SK-N-SH (cell line): ENCODE data around the gene RBM24. TPM values are rescaled to one million over a fixed set of nuclear protein-coding genes. Genes with fewer than 3 reads are reported as not detected.

Source experiments
- CTCF ChIA-PET: fragments of 300-600, 350-600 bp; formaldehyde crosslinking; extraction: SDS; loops from one replicate; lab custom pipeline; 2021; lab: Yijun Ruan, JAX
- POLR2A ChIA-PET: fragments of 350-600 bp; sonication (Branson Sonifier 250); formaldehyde crosslinking; extraction: SDS; loops from one replicate; lab custom pipeline; 2020; ENCODE audit warnings: antibody characterized with exemption, inconsistent platforms; lab: Yijun Ruan, JAX
- DNase-seq: peaks from one replicate; pipeline ENCODE4 v3.0.0; 2012
- H2AFZ ChIP-seq: fragments of 200-600 bp; sonication (generic); 2 replicates; pipeline ENCODE4 v1.8.1; 2016; ENCODE audit warnings: antibody characterized with exemption, mild to moderate bottlenecking, low read depth
- H3F3A ChIP-seq: fragments of 200-600 bp; sonication (generic); replicated peaks from 2 replicates; pipeline ENCODE3; 2016; ENCODE audit warnings: antibody characterized with exemption, mild to moderate bottlenecking; ENCODE audit not compliant: insufficient read depth
- H3K27ac ChIP-seq, 2 experiments: fragments of 200-500 bp in 1 of 2; fragments of 200-600 bp in 1 of 2; sonication (Bioruptor generic) in 1 of 2; sonication (generic), shearing (Covaris generic) in 1 of 2; 2 replicates each; pipeline versions ENCODE4 v1.5.1 to v1.6.1; 2014 to 2016; ENCODE audit warnings: low read depth in 2 of 2, inconsistent platforms in 1 of 2, low read length in 1 of 2, mild to moderate bottlenecking in 1 of 2, mixed read lengths in 1 of 2
- H3K27me3 ChIP-seq: fragments of 200-600 bp; sonication (generic), shearing (Covaris generic); 2 replicates; pipeline ENCODE4 v1.6.1; 2016; ENCODE audit warnings: mixed run types; ENCODE audit not compliant: insufficient read depth
- H3K36me3 ChIP-seq, 2 experiments: fragments of 200-500 bp in 1 of 2; fragments of 200-600 bp in 1 of 2; sonication (Bioruptor generic) in 1 of 2; sonication (generic) in 1 of 2; replicated peaks in 1 of 2; 2 replicates each; pipeline versions ENCODE3 to v1.5.1; 2014 to 2016; ENCODE audit warnings: low read length in 1 of 2, mild to moderate bottlenecking in 1 of 2; ENCODE audit not compliant: insufficient read depth in 2 of 2, control insufficient read depth in 1 of 2
- H3K4me1 ChIP-seq, 2 experiments: fragments of 200-500 bp in 1 of 2; fragments of 200-600 bp in 1 of 2; sonication (Bioruptor generic) in 1 of 2; sonication (generic), shearing (Covaris generic) in 1 of 2; 2 replicates each; pipeline versions ENCODE4 v1.5.1 to v1.6.1; 2014 to 2016; ENCODE audit warnings: low read depth in 1 of 2, low read length in 1 of 2, mixed run types in 1 of 2; ENCODE audit not compliant: insufficient read depth in 2 of 2, control insufficient read depth in 1 of 2
- H3K4me2 ChIP-seq: fragments of 200-600 bp; sonication (generic), shearing (Covaris generic); 2 replicates; pipeline ENCODE4 v1.6.1; 2017; ENCODE audit warnings: mixed run types
- H3K4me3 ChIP-seq, 2 experiments: fragments of 200-500 bp in 1 of 2; fragments of 200-600 bp in 1 of 2; sonication (Bioruptor generic) in 1 of 2; sonication (generic), shearing (Covaris generic) in 1 of 2; 2 replicates each; pipeline versions ENCODE4 v1.5.1 to v1.8.1; 2014 to 2016; ENCODE audit warnings: low read depth in 2 of 2, inconsistent platforms in 1 of 2, low read length in 1 of 2, mild to moderate bottlenecking in 1 of 2, mixed read lengths in 1 of 2, moderate library complexity in 1 of 2
- H3K79me2 ChIP-seq: fragments of 200-600 bp; sonication (generic); 2 replicates; pipeline ENCODE4 v1.8.1; 2017; ENCODE audit warnings: mild to moderate bottlenecking; ENCODE audit not compliant: insufficient read depth
- H3K9ac ChIP-seq: fragments of 200-600 bp; sonication (generic); 2 replicates; pipeline ENCODE4 v1.6.1; 2017; ENCODE audit warnings: mixed run types
- H3K9me2 ChIP-seq: fragments of 200-600 bp; sonication (generic); 2 replicates; pipeline ENCODE4 v1.6.1; 2017; ENCODE audit warnings: mixed run types
- H3K9me3 ChIP-seq: fragments of 200-600 bp; sonication (generic); 2 replicates; pipeline ENCODE4 v1.6.1; 2017; ENCODE audit warnings: mixed run types, mild to moderate bottlenecking, moderate library complexity
- H4K20me1 ChIP-seq: fragments of 200-600 bp; sonication (generic); 2 replicates; pipeline ENCODE4 v1.6.1; 2017; ENCODE audit warnings: mild to moderate bottlenecking, mixed run types; ENCODE audit not compliant: insufficient read depth
- FOXJ3 ChIP-seq: sonication (generic); formaldehyde crosslinking; IDR thresholded peaks from 2 replicates; pipeline ENCODE4 v1.5.1; 2020; ENCODE audit warnings: mild to moderate bottlenecking, missing genetic modification reagents
- GABPA ChIP-seq: IDR thresholded peaks from 2 replicates; pipeline ENCODE4 v1.4.0; 2012; ENCODE audit warnings: low read depth, mild to moderate bottlenecking
- RAD21 ChIP-seq: IDR thresholded peaks from 2 replicates; pipeline ENCODE4 v1.6.1; 2012; ENCODE audit warnings: mild to moderate bottlenecking, low read length
- RCOR1 ChIP-seq: fragments of 150-350 bp; IDR thresholded peaks from 2 replicates; pipeline ENCODE4 v1.6.1; 2017; ENCODE audit warnings: antibody characterized with exemption, low read length
- RXRA ChIP-seq: IDR thresholded peaks from 2 replicates; pipeline ENCODE4 v1.4.0; 2012; ENCODE audit warnings: low read depth, mild to moderate bottlenecking, borderline replicate concordance
- TCF12 ChIP-seq: IDR thresholded peaks from 2 replicates; pipeline ENCODE4 v1.4.0; 2012
- WGBS: methylation state at CpG from one replicate; pipeline ENCODE4 v1.1.6; 2017; ENCODE audit warnings: low lambda C conversion rate; 5-methylcytosine and 5-hydroxymethylcytosine counted together
- polyA plus RNA-seq, 3 experiments: library from polyadenylated mRNA; depleted of rRNA; stranded (reverse); fragments of >200 nt; gene quantifications; 2 replicates each; pipeline ENCODE4 v1.2.3, GENCODE V29; 2012
- TF ChIP-seq, protein P1 (sequence below): fragments of 200-600 bp; sonication (generic); IDR thresholded peaks from 2 replicates; pipeline ENCODE4 v1.6.1; 2017; ENCODE audit warnings: antibody characterized with exemption, mild to moderate bottlenecking, moderate library complexity
- TF ChIP-seq, protein P2 (sequence below): IDR thresholded peaks from 2 replicates; pipeline ENCODE4 v1.4.0; 2012; ENCODE audit warnings: low read depth
- TF ChIP-seq, protein P3 (sequence below): fragments of 150-350 bp; IDR thresholded peaks from 2 replicates; pipeline ENCODE4 v1.6.1; 2017; ENCODE audit warnings: antibody characterized with exemption, low read length, low read depth, borderline replicate concordance
- TF ChIP-seq, protein P4 (sequence below): IDR thresholded peaks from 2 replicates; pipeline ENCODE4 v1.6.1; 2012; ENCODE audit warnings: mild to moderate bottlenecking, low read depth, low read length, moderate library complexity

RBM24 gene
- polyA plus RNA-seq, 1 of the 3 experiments (the other 2 are of a cell fraction) = 0.20 TPM

DNA sequence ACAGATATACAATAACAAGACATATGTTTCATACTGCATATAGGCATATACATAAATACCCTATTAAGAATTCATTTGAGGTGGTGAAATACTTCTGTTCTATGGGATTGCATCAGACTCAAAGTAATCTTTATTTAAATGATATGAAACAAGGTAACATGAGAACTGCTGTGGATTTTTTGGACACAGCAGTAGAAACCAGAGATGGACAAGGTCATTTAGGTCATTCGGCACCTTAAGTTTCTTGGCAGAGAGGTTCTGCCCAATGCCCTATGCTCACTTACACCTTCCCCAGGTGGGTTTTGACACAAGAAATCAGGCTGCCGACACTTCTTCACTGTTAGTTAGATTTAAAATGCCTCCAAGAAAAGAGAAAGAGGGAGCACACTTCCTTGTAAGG is 43.9 kb upstream of the RBM24 start:
- Histone ChIP-seq H3K27me3 (no peaks in the 10 kb centered on the region; the same call in 1 of the 2 replicates), H3K9me2 (no peaks in the 10 kb centered on the region), H4K20me1 (no peaks in the 10 kb centered on the region), H3K9ac (no peak overlapping the region), H3K27ac (no peak overlapping the region), H3K4me3 (no peak overlapping the region), H3K79me2 (no peaks in the 10 kb centered on the region), H3F3A (no peaks in the 10 kb centered on the region), H3K36me3 (no peaks in the 10 kb centered on the region), H3K4me2 (no peak overlapping the region), H3K4me1 (no peaks in the 10 kb centered on the region), H2AFZ (no peak overlapping the region), H3K9me3 (0 out of 2 replicates have a peak, but pooled peaks cover 3% of the 10 kb centered on the region)
- CTCF ChIA-PET = no interaction called here
- POLR2A ChIA-PET = no interaction called here
- TF ChIP-seq FOXJ3 (CRISPR knock-in tag) (no peak), RCOR1 (no peak)
- TF ChIP-seq, protein P1, sequence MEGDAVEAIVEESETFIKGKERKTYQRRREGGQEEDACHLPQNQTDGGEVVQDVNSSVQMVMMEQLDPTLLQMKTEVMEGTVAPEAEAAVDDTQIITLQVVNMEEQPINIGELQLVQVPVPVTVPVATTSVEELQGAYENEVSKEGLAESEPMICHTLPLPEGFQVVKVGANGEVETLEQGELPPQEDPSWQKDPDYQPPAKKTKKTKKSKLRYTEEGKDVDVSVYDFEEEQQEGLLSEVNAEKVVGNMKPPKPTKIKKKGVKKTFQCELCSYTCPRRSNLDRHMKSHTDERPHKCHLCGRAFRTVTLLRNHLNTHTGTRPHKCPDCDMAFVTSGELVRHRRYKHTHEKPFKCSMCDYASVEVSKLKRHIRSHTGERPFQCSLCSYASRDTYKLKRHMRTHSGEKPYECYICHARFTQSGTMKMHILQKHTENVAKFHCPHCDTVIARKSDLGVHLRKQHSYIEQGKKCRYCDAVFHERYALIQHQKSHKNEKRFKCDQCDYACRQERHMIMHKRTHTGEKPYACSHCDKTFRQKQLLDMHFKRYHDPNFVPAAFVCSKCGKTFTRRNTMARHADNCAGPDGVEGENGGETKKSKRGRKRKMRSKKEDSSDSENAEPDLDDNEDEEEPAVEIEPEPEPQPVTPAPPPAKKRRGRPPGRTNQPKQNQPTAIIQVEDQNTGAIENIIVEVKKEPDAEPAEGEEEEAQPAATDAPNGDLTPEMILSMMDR = no peak
- TF ChIP-seq, protein P2, sequence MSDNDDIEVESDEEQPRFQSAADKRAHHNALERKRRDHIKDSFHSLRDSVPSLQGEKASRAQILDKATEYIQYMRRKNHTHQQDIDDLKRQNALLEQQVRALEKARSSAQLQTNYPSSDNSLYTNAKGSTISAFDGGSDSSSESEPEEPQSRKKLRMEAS = no peak
- TF ChIP-seq, protein P3, sequence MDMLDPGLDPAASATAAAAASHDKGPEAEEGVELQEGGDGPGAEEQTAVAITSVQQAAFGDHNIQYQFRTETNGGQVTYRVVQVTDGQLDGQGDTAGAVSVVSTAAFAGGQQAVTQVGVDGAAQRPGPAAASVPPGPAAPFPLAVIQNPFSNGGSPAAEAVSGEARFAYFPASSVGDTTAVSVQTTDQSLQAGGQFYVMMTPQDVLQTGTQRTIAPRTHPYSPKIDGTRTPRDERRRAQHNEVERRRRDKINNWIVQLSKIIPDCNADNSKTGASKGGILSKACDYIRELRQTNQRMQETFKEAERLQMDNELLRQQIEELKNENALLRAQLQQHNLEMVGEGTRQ = no peak
- 62% methylated on average over 2 of the region's 2 CpGs for WGBS
- DNase-seq = no peak

DNA sequence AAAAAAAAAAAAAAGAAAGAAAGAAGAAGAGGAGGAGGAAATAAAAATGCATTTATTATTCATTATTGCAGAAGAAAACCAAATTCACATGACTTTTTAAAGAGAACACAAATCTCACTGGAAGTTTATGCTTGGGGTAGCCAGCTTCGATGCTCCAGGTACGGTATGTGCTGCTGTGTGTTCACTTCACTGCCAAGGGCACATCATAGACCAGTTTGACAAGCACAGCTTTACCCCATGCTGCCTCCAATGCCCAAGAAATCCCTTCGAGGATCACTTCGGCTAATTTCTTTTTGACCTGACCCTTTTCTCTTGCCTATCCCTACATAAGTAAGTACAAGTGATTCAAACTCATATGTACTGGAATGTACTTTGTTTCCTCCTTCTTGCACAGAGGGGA is 41.9 kb upstream of the RBM24 start:
- no peaks in the 10 kb centered on the region for H3K4me1 ChIP-seq
- ChIA-PET CTCF (no interaction called here), POLR2A (no interaction called here)
- H3K27ac ChIP-seq = no peak overlapping the region
- H3K36me3 ChIP-seq = no peaks in the 10 kb centered on the region
- no peak for TF ChIP-seq RXRA
- no peak for TF ChIP-seq GABPA
- H3K27me3 ChIP-seq = no peaks in the 10 kb centered on the region; the same call in 1 of the 2 replicates
- H4K20me1 ChIP-seq = no peaks in the 10 kb centered on the region
- 0 out of 2 replicates have a peak, but pooled peaks cover 3% of the 10 kb centered on the region for H3K9me3 ChIP-seq
- H3K9me2 ChIP-seq = no peaks in the 10 kb centered on the region
- no peak overlapping the region for H3K4me2 ChIP-seq
- DNase-seq = no peak
- WGBS = 69% methylated on average over 4 of the region's 4 CpGs
- H2AFZ ChIP-seq = no peak overlapping the region
- H3F3A ChIP-seq = no peaks in the 10 kb centered on the region
- H3K4me3 ChIP-seq = no peak overlapping the region
- H3K79me2 ChIP-seq = no peaks in the 10 kb centered on the region
- no peak overlapping the region for H3K9ac ChIP-seq

DNA sequence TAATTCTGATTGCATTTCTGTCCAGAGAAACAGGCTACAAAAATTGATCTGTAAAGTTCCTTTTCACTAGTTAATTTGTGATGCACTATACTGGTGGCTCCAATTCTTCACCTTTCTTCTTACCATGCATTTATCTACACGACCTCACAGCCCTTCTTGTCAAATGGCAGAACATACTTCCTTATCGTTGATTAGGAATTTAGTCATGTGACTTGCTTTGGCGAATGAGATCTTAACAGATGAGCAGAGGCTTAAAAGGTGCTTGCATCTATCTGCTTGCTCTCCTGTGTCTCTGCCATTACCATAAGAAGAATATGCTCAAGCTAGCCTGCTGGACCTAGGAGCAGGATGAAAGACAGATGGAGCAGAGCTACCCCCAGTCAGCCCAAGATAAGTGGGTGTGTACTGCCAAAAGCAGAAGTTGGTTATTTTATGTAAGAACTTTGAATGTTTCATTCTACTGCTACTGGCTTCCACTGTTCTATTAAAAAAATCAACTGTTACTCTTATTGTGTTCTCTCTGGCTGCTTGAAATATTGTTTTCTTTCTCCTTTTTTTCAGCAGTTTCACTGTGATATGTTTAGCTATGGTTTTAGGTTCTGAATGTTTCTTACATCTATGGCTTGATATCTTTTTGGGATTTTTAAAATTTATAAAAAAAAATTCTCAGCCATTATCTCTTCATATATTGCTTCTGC is 40.2 kb upstream of the RBM24 start:
- DNase-seq = no peak
- 16% methylated on average over 3 of the region's 3 CpGs for WGBS
- Histone ChIP-seq H3K79me2 (no peaks in the 10 kb centered on the region), H4K20me1 (no peaks in the 10 kb centered on the region), H3F3A (no peaks in the 10 kb centered on the region), H3K27ac (no peak overlapping the region), H3K9ac (no peak overlapping the region), H2AFZ (no peak overlapping the region), H3K4me3 (no peak overlapping the region), H3K9me2 (no peaks in the 10 kb centered on the region), H3K4me2 (no peak overlapping the region), H3K9me3 (0 out of 2 replicates have a peak, but pooled peaks cover 3% of the 10 kb centered on the region), H3K4me1 (no peaks in the 10 kb centered on the region), H3K36me3 (no peaks in the 10 kb centered on the region), H3K27me3 (no peaks in the 10 kb centered on the region)
- CTCF ChIA-PET = no interaction called here
- POLR2A ChIA-PET = no interaction called here
- TF ChIP-seq, protein P4, sequence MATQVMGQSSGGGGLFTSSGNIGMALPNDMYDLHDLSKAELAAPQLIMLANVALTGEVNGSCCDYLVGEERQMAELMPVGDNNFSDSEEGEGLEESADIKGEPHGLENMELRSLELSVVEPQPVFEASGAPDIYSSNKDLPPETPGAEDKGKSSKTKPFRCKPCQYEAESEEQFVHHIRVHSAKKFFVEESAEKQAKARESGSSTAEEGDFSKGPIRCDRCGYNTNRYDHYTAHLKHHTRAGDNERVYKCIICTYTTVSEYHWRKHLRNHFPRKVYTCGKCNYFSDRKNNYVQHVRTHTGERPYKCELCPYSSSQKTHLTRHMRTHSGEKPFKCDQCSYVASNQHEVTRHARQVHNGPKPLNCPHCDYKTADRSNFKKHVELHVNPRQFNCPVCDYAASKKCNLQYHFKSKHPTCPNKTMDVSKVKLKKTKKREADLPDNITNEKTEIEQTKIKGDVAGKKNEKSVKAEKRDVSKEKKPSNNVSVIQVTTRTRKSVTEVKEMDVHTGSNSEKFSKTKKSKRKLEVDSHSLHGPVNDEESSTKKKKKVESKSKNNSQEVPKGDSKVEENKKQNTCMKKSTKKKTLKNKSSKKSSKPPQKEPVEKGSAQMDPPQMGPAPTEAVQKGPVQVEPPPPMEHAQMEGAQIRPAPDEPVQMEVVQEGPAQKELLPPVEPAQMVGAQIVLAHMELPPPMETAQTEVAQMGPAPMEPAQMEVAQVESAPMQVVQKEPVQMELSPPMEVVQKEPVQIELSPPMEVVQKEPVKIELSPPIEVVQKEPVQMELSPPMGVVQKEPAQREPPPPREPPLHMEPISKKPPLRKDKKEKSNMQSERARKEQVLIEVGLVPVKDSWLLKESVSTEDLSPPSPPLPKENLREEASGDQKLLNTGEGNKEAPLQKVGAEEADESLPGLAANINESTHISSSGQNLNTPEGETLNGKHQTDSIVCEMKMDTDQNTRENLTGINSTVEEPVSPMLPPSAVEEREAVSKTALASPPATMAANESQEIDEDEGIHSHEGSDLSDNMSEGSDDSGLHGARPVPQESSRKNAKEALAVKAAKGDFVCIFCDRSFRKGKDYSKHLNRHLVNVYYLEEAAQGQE = no peak
- TF ChIP-seq RAD21 = no peak
- TF ChIP-seq RCOR1 = no peak
- no peak for TF ChIP-seq TCF12
